ENCODE results near the gene GRIK3.
"Not testable (repeated sequence)": the region's sequence is repeated elsewhere in the genome, so short reads cannot be mapped to it uniquely, and the experiment has no call there.

GRIK3 gene

GRCh38 chr1:36787312-36787913, 246.9 kb downstream of the GRIK3 start:
- DNase-seq (ENCODE audit: low read depth in 2 of 2), result no peak

- DNase-seq (ENCODE audit: low read depth in 2 of 2), result no peak
Observed at GRCh38 chr1:36786425-36786824, 247.9 kb downstream of the GRIK3 start.

GRCh38 chr1:36784147-36784859, 250.0 kb downstream of the GRIK3 start:
- DNase-seq (ENCODE audit: low read depth in 2 of 2), result no peak

- no peak for DNase-seq (ENCODE audit: low read depth in 2 of 2)
Observed at GRCh38 chr1:36783475-36783874, 250.8 kb downstream of the GRIK3 start.

GRCh38 chr1:36782785-36783184, 251.5 kb downstream of the GRIK3 start:
- no peak for DNase-seq (ENCODE audit: low read depth in 2 of 2)

- DNase-seq (ENCODE audit: low read depth in 2 of 2), result no peak
Observed at GRCh38 chr1:36782085-36782484, 252.2 kb downstream of the GRIK3 start.

- no peak for DNase-seq (ENCODE audit: low read depth in 2 of 2)
Observed at GRCh38 chr1:36781098-36781497, 253.2 kb downstream of the GRIK3 start.

- DNase-seq (ENCODE audit: low read depth in 2 of 2), result no peak
Observed at GRCh38 chr1:36778740-36779139, 255.6 kb downstream of the GRIK3 start.

GRCh38 chr1:36776948-36777831, 257.1 kb downstream of the GRIK3 start:
- DNase-seq (ENCODE audit: low read depth in 2 of 2), result no peak

- no peak for DNase-seq (ENCODE audit: low read depth in 2 of 2)
Observed at GRCh38 chr1:36776256-36776655, 258.1 kb downstream of the GRIK3 start.

- DNase-seq (ENCODE audit: low read depth in 2 of 2), result no peak
Observed at GRCh38 chr1:36775716-36776115, 258.6 kb downstream of the GRIK3 start.

- DNase-seq (ENCODE audit: low read depth in 2 of 2), result no peak
Observed at GRCh38 chr1:36773827-36774541, 260.3 kb downstream of the GRIK3 start.

- DNase-seq (ENCODE audit: low read depth in 2 of 2), result no peak
Observed at GRCh38 chr1:36772647-36773495, 261.4 kb downstream of the GRIK3 start.

- no peak for DNase-seq (ENCODE audit: low read depth in 2 of 2)
Observed at GRCh38 chr1:36771660-36772284, 262.5 kb downstream of the GRIK3 start.

GRCh38 chr1:36771240-36771639, 263.1 kb downstream of the GRIK3 start:
- no peak for DNase-seq (ENCODE audit: low read depth in 2 of 2)

- DNase-seq (ENCODE audit: low read depth in 2 of 2), result no peak
Observed at GRCh38 chr1:36769886-36770830, 264.2 kb downstream of the GRIK3 start.

GRCh38 chr1:36768486-36769178, 265.7 kb downstream of the GRIK3 start:
- no peak for DNase-seq (ENCODE audit: low read depth in 2 of 2)

- DNase-seq (ENCODE audit: low read depth in 2 of 2), result not testable (repeated sequence)
Observed at GRCh38 chr1:36767429-36767828, 266.9 kb downstream of the GRIK3 start.

- DNase-seq (ENCODE audit: low read depth in 2 of 2), result no peak
Observed at GRCh38 chr1:36766481-36766880, 267.8 kb downstream of the GRIK3 start.

All from stimulated activated CD8-positive, alpha-beta memory T cell treated with anti-CD3 and anti-CD28 coated beads, Interleukin-15, amount 100 ng/mL, for 4 hours (primary cell).